IPS DF 19.7 (cell line): ENCODE measurements around the gene SPARCL1.
"Not testable (repeated sequence)": the region's sequence is repeated elsewhere in the genome, so short reads cannot be mapped to it uniquely, and the experiment has no call there.

Source experiments
- DNase-seq: peaks from one replicate; pipeline ENCODE4 v3.0.0-alpha.2; 2013; ENCODE audit warnings: low read depth, low spot score

The SPARCL1 gene

DNA sequence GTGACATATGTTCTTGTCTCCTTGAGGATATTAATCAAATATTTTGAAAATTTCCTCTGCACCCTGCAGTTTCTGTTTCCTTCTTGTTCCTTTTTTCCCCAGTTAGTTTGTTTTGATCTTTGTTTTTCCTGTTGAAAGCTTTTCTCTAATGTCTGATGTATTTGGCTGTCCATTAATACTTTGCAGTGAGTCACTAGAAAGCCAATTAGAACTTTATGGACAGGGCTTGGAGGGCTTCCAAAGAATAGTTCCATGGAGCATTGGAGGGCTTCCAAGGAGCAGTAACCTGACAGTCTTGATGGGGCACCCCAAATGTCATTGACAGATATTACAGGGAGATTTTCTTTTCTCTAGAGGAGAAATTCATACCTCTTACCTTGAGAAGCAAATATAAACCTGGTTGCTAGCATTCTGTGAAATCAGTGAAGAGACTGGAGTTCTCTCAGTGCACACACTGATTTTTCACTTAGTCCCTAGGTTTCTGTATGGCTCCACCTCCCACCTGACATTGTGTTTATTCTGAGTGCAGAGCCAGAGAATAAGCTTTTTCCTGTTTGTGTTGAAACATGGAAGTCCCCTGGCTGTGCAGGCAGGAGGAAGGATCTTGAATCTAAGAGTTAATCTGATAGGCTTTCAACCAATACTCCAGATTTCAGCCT, 26.5 kb downstream of the SPARCL1 start:
- no peak for DNase-seq

DNA sequence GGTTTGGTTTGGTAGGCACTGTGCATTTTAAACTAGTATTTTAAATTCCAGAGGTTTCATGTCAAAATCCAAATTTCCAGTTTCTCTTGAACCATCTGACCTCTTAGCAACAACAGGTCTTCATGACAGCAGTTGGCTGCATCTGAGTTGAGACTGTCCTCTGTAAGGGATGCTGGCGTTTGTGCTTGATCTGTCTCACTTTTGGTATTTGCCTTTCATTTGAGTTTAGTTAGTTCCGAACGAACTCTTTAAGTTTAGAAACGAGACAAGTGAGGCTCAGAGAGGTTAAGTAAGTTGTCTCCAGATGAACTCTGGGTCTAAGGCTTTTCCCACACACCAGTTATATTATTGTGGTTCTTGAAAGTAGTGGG, 29.1 kb downstream of the SPARCL1 start:
- DNase-seq: no peak

DNA sequence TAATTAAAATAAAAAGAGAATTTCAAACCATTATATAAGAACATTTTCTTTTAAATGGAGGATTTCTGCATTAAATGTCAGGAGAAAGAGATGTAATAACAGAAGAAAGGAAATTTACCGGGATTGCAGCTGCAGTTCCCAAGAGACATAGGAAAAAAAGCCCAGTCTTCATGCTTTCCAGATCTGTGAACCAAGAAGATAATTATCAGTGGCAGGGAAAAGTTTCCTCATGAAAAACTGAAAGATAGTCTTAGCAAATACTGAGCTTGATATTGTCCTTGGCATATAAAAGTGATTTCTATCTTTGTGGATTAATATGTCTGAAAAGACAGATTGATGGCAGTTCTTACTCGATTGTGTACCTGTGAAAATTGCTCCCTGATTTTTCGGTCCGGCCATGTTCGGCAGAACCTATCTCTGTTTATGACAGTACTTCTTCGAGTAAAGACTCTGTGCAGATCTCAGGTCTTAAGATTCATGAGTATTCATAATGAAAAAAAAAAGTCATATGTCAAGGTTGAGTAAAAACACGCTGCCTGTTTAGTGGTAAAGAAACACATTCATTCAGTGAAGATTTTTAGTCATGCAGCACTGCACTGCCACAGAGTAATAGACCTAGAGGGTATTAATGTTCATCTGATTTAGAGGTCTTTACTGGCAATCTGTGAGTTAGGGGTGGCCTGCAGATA, 29.6 kb downstream of the SPARCL1 start:
- no peak for DNase-seq

DNA sequence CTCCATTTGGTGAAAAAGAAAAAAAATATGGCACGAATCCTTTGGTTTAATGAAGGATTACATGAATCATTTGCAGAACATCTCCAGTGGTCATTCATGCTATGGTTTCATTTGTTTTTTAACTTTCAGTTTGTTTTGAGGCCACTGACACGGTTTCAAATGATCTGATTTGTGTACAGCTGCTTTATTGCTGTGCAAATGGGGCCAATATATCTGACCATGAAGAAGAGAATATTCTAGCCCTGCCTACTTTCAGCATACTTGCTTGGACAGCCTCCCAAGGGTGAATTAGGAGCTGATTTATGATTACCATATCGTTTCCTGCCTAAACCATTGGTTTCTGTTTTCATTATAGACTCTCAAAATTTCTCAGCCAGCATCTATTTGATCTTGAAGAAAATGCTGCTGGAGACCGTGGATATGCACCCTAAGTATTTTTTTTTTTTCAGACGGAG, 30.7 kb downstream of the SPARCL1 start:
- DNase-seq: no peak

DNA sequence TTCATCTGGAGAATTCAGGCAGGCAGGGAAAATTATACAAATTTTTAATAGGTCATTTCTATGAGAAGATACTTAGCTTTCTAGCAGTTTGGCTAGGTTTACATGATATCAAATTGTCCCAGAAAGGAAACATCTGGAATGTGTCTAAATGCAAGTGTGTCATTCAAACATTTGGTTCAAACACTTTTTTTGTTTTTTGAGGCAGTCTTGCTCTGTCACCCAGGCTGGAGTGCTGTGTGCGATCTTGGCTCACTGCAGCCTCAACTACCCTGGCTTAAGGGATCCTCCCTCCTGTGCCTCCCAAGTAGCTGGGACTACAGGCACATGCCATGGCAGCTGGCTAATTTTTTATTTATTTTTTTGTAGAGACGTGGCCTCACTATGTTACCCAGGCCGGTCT, 31.6 kb downstream of the SPARCL1 start:
- DNase-seq: no peak

DNA sequence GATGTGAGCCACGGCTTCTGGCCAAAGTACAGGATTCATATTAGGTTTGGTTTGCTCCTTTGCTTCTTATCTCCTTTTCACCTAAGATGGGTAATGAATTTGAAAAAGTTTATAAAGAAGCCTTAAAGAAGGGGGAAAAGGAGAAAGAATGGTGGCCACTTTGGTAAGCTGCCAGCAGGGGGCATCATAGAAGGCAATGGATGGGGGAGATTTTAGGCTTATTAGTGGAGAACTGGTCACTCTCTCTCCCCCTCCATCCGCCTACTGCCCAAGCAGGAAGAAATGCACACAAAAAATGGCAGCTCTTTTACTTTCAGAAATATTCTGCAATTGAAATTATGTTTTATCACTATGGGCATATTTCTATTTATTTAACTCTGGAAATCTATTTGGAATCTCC, 32.0 kb downstream of the SPARCL1 start:
- DNase-seq: no peak

DNA sequence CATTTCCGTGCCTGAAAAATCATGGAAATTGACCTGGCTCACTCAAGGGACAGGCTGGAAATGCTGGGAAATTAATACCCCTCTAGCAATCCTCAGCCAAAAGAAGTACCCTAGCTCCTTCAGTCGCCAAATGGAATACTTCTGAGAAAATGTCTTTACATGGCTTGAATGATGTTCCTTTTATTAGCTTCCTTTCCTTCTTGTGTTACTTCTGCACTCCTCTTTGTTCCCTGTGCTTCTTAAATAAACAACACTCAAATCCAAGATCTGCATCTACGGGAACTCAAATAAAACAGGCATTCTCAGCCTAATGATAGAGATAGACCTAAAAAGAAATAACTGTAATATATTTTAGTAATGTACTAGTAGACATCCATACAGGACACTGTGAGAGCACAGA, 36.1 kb downstream of the SPARCL1 start:
- no peak for DNase-seq

DNA sequence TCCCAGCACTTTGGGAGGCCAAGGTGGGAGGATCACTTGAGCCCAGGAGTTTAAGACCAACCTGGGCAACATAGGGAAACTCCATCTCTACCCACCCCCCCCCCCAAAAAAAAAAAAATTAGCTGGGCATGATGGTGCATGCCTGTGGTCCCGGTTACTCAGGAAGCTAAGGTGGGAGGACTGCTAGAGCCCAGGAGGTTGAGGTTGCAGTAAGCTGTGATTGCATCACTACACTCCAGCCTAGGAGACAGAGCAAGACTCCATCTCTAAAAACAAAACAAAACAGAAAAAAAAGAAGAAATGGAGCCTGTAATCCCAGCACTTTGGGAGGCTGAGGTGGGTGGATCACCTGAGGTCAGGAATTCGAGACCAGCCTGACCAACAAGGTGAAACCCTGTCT, 37.3 kb downstream of the SPARCL1 start:
- DNase-seq: not testable (repeated sequence)

DNA sequence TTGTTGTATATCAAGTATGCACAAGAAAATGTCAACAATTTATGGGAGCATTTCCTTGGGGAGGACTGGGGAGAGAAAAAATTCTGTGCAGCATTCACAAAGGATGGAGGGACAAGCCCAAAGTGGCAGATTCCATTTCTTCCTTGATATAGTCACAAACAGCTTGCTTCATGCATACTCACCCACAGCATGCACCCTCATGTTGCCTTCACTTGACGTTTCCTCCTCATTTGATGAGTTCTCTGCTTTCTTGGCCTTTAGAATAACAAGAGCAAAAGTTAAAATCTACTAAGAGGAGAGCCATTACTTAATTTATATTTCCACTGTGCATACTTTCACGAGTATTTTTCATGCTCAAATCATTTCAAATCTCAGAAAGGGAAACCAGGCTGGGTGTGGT, 37.7 kb downstream of the SPARCL1 start:
- DNase-seq: no peak

DNA sequence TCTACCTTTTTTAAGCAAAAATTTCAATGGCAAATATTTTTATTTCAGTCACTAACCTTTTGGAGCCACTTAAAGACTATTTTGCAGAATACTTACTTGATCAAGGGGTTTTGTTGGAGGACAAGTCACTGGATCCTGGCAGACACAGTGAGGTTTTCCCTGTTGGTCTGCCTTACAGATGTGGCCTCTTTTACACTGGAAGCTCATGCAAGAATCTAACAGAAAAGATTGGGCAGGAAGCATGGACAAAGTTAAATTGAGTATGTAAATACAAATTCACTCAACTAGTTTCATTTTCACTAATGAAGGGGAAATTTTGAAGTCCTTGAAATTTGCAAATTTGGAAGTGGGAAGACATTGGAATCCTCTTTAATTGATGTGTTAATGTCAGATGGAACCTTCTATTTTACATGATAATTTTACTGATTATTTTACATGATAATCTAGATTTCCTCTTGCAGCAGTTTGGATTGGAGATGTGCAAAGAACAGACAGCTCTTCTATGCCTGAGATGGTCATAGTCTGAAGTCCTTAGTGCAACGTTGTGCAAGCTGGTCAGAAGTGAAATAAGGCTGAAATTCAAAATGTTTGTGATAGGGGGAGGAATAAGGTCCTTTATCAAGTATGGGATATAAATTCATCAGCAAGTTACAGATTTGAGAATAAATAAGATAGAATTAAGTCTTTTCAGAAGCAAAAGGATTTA, 38.4 kb downstream of the SPARCL1 start:
- no peak for DNase-seq

DNA sequence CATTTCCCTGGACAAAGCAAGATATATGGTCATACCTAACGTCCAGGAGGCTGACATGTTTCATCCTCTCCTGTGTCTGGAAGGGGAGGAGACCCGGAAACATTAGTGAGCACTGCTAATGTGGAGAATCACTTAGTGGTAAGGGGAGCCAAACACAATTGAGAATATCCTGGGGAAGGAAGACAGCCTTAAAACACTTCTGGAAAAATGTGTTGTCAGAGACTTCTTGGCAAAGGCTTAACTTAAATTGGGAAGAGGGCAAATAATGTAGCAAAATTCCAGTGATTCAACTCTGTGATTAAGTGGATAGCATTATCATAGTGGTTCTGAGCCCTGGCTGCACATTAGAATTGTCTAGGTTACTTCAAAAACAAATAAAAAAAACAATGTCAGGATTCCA, 39.5 kb downstream of the SPARCL1 start:
- no peak for DNase-seq

DNA sequence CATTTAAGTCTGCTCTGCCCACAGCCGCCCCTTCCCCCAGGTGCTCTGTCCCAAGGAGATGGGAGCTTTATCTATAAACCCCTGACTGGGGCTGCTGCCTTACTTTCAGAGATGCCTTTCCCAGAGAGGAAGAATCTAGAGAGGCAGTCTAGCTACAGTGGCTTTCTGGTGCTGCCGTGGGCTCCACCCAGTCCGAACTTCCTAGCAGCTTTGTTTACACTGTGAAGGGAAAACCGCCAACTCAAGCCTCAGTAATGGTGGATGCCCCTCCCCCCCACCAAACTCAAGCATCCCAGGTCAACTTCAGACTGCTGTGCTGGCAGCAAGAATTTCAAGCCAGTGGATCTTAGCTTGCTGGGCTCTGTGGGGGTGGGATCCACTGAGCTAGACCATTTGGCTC, 40.5 kb downstream of the SPARCL1 start:
- not testable (repeated sequence) for DNase-seq

DNA sequence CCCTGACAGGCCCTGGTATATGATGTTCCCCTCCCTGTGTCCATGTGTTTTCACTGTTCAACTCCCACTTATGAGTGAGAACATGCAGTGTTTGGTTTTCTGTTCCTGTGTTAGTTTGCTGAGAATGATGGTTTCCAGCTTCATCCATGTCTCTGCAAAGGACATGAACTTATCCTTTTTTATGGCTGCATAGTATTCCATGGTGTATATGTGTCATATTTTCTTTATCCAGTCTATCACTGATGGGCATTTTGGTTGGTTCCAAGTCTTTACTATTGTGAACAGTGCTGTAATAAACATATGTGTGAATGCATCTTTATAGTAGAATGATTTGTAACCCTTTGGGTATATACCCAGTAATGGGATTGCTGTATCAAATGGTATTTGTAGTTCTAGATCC, 45.9 kb downstream of the SPARCL1 start:
- DNase-seq: not testable (repeated sequence)

DNA sequence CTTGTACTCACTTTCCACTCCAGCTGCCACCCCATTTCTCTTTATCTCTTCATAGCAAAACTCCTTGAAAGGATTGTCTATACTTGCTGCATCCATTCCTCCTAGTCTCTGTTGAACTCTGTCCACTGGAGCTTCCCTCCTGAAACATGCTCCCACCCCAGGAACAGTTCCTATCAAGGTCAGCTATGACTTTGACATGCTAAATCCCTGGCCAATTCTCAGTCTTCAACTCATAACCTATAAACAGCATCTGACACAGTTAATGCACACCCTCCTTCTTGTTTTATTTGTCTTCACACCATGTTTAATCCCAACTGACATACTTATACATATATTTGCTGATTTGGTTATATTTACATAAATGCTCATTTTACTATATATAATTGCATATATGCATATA, 47.8 kb downstream of the SPARCL1 start:
- no peak for DNase-seq

DNA sequence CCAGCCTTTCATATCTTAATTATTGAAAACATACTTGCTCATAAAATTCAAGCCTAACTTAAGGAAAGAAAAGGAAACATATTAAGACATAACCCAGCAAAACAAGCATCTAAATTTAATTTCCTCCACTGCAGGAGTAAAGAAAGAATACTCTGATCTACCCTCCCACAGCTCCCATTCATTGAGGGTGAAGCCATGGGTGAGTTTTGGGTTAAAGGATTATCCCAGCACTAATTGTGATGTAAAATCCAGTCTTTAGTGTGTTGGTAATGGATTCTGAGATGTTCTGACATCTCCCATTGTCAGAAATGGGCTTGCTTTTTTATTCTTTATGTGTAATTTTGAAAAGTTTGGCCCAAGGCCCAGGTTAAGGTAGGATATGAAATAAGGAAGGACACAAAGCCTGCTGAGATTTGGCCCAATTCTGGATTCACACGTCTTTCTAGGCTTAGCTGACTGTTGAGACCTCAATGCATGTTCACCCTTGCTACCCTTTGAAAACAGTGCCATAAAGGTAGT, 50.4 kb downstream of the SPARCL1 start:
- DNase-seq: no peak

DNA sequence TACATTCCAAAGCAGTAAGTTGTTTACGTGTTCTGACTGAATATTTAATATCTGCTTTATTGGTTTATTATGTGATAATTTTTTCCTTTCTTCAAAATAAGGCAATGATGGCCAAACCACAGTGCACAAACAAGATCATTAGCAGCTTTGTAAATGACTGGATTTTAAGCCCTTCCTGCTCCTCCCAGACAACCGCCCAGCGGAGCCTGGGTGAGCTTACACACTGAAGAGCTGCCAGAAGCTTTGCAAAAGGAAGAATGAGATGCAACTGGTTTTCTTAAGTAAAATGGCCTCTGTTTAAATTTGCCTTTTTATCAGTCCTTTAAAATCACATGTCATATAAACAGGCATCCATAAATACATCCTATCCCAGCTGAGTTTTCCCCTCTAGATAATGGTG, 52.2 kb downstream of the SPARCL1 start:
- no peak for DNase-seq

DNA sequence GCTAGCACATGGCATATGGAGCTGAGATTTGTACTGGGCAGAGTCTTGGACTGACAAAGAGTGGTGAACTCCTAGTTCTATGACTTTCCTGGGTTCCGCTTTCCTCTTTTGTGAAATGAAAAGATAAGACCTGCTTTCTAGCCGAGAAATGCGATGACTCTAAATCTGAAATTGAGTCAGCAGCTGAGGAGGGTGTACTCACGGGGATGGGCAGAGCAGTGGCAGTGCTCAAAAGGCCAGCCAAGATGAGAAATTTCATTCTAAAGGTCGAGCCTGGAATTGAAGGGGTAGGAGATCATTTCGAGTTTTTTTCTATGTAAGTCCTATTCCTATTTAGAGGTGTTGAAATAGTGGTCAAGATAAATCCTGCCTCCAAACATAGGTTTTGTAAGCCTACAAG, 59.8 kb downstream of the SPARCL1 start:
- no peak for DNase-seq

DNA sequence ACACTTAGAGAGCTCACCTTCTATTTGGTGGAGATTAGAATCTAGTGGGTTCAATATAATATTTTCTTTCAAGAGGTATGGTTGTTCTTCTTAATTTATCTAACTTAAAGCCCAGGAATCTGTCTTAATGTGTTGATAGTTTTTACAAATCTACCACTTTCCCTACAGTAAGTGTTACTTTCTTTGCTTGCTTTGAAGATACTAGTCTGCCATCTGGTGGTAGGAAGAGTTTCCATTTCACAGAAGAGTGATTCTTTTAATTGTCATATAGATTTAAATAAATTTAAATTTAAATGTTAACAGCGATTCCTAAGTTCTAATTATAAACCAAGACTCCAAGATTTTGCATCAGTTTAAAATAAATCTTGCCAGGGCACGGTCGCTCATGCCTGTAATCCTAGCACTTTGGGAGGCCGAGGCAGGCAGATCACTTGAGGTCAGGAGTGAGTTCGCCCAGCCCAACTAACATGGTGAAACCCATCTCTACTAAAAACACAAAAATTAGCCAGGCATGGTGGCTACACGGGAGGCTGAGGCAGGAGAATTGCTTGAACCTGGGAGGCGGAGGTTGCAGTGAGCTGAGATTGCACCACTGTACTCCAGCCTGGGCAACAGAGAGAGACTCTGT, 63.3 kb downstream of the SPARCL1 start:
- no peak for DNase-seq

DNA sequence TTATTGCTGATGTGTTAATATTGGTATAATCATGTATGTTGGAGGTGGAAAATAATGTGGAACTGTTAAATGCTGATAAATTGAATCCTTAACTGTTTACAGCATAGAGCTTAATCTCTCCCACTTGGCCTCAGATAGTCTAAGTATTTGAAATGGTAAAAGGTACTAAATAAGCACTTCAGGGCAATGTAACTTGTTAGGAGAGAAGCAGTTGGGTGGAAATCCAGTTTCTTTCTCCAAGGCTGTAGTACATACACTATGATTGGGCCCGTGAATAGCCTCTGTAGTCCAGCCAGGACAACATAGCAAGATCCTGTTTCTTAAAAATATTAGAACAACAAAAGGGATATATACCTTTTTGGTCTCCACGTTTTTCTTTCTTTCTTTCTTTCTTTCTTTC, 67.1 kb downstream of the SPARCL1 start:
- no peak for DNase-seq

DNA sequence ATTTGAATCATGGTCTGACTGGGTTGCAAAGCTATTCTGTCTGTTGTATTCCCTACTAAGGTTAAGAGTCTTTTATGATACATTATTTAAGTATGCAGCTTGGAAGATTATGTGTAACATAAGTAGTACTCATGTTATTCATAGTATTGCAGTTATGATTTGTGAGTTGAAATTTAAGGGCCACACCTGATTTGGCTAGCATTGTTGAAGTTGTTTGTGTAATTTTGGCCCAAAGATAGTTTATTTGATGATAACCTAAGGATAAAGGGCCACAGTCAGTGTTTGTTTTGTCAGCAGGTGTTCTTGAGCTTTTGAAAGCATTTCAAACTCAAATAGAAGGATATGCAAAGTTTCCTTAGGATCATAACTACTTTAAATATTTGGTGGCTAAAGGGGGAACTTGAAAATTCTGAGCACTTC, 67.9 kb downstream of the SPARCL1 start:
- no peak for DNase-seq

DNA sequence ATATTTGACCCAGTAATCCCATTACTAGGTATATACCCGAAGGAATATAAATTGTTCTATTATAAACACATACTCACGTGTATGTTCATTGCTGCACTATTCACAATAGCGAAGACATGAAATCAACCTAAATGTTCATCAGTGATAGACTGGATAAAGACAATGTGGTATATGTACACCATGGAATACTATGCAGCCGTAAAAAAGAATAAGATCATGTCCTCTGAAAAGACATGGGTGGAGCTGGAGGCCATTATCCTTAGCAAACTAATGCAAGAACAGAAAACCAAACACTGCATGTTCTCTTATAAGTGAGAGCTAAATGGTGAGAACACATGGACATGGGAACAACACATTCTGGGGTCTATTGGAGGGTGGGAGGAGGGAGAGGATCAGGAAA, 70.3 kb downstream of the SPARCL1 start:
- no peak for DNase-seq

DNA sequence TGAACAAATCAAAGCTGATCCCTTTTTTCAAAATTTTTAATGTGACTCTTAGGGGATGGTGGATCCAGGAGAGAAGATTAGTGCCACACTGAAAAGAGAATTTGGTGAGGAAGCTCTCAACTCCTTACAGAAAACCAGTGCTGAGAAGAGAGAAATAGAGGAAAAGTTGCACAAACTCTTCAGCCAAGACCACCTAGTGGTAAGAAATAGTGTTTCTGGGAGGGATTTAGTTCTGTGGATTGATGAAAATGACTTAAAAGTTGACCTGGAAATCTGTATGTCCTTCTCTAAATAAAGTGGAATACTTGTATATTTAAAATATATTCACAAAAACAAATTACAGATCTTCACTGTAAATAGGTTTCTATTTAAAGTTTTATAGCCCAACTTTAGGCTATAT, 77.6 kb downstream of the SPARCL1 start:
- DNase-seq: no peak
